Measurements from ENCODE around the gene BGLAP. TPM values are rescaled to one million over a fixed set of nuclear protein-coding genes. Genes with fewer than 3 reads are reported as not detected.

The BGLAP gene
- total RNA-seq, 1 experiment from 2014 or later = 2.3 TPM

DNA sequence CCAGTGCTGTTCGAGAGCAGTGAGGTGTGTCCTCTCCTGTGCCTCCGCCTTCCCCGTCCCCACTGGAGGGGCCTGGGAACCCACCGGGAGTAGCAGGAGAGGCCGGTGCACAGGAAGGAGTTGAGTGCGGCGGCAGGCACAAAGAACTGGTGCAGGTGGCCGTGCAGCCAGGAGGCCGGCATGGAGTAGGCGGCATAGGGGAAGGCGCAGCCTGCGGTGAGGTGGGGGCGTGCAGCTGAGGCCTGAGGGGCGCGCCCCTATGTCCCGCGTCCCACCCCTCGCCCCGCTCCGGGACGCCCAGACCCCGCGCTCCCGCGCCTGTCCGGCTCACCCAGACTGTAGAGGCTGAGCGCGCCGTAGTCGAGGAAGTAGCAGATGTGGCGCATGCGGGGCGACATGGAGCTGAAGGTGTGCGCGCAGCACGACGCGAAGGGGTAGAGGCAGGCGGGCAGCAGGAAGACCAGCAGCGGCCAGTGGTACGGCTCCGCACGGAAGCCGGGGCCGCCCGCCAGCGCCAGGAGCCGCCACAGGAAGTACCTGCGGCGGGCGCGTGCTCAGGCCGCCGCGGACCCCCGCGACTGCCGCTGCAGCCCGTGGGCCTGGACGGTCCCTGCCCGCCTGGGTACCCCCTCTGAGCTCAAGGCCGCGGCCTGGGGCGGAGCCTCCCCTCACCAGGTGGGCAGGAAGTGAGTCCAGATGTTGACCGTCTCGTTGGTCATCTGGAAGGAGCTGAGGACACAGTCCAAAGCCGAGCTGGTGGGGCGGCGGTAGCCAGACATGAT is 3.7 kb downstream of the BGLAP start (continued):
- TF ChIP-seq, protein P1, sequence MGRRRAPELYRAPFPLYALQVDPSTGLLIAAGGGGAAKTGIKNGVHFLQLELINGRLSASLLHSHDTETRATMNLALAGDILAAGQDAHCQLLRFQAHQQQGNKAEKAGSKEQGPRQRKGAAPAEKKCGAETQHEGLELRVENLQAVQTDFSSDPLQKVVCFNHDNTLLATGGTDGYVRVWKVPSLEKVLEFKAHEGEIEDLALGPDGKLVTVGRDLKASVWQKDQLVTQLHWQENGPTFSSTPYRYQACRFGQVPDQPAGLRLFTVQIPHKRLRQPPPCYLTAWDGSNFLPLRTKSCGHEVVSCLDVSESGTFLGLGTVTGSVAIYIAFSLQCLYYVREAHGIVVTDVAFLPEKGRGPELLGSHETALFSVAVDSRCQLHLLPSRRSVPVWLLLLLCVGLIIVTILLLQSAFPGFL (CRISPR knock-in tag; IDR thresholded peaks at IDR 0.05; ENCODE audit: borderline replicate concordance) = no peak
- TF ChIP-seq NFATC4 (CRISPR knock-in tag; IDR thresholded peaks at IDR 0.05) = no peak
- TF ChIP-seq, protein P2, sequence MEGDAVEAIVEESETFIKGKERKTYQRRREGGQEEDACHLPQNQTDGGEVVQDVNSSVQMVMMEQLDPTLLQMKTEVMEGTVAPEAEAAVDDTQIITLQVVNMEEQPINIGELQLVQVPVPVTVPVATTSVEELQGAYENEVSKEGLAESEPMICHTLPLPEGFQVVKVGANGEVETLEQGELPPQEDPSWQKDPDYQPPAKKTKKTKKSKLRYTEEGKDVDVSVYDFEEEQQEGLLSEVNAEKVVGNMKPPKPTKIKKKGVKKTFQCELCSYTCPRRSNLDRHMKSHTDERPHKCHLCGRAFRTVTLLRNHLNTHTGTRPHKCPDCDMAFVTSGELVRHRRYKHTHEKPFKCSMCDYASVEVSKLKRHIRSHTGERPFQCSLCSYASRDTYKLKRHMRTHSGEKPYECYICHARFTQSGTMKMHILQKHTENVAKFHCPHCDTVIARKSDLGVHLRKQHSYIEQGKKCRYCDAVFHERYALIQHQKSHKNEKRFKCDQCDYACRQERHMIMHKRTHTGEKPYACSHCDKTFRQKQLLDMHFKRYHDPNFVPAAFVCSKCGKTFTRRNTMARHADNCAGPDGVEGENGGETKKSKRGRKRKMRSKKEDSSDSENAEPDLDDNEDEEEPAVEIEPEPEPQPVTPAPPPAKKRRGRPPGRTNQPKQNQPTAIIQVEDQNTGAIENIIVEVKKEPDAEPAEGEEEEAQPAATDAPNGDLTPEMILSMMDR (IDR thresholded peaks at IDR 0.05) = no peak
- peak; percentile 82; the same call in 1 of the 2 replicates for TF ChIP-seq NFE2L1 (CRISPR knock-in tag; IDR thresholded peaks at IDR 0.05)
- 0 out of 2 replicates have a peak, but pooled peaks have one; percentile 9 for TF ChIP-seq TEAD4 (CRISPR knock-in tag; IDR thresholded peaks at IDR 0.05)
- TF ChIP-seq, protein P3, sequence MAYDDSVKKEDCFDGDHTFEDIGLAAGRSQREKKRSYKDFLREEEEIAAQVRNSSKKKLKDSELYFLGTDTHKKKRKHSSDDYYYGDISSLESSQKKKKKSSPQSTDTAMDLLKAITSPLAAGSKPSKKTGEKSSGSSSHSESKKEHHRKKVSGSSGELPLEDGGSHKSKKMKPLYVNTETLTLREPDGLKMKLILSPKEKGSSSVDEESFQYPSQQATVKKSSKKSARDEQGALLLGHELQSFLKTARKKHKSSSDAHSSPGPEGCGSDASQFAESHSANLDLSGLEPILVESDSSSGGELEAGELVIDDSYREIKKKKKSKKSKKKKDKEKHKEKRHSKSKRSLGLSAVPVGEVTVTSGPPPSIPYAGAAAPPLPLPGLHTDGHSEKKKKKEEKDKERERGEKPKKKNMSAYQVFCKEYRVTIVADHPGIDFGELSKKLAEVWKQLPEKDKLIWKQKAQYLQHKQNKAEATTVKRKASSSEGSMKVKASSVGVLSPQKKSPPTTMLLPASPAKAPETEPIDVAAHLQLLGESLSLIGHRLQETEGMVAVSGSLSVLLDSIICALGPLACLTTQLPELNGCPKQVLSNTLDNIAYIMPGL (CRISPR knock-in tag; IDR thresholded peaks at IDR 0.05) = no peak; the same call in 1 of the 2 replicates
- TF ChIP-seq ZNF219 (CRISPR knock-in tag; IDR thresholded peaks at IDR 0.05; ENCODE audit: borderline replicate concordance) = 0 out of 2 replicates have a peak, but pooled peaks have one; percentile 56
- peak; percentile 83; the same call in 1 of the 2 replicates for TF ChIP-seq ZNF138 (CRISPR knock-in tag; conservative IDR thresholded peaks at IDR 0.05)
- TF ChIP-seq, protein P4, sequence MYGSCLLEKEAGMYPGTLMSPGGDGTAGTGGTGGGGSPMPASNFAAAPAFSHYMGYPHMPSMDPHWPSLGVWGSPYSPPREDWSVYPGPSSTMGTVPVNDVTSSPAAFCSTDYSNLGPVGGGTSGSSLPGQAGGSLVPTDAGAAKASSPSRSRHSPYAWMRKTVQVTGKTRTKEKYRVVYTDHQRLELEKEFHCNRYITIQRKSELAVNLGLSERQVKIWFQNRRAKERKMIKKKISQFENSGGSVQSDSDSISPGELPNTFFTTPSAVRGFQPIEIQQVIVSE (CRISPR knock-in tag; IDR thresholded peaks at IDR 0.05; ENCODE audit: borderline replicate concordance) = no peak
- TF ChIP-seq, protein P5, sequence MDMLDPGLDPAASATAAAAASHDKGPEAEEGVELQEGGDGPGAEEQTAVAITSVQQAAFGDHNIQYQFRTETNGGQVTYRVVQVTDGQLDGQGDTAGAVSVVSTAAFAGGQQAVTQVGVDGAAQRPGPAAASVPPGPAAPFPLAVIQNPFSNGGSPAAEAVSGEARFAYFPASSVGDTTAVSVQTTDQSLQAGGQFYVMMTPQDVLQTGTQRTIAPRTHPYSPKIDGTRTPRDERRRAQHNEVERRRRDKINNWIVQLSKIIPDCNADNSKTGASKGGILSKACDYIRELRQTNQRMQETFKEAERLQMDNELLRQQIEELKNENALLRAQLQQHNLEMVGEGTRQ (CRISPR knock-in tag; IDR thresholded peaks at IDR 0.05) = no peak
- no peak for TF ChIP-seq JAZF1 (CRISPR knock-in tag; IDR thresholded peaks at IDR 0.05)

DNA sequence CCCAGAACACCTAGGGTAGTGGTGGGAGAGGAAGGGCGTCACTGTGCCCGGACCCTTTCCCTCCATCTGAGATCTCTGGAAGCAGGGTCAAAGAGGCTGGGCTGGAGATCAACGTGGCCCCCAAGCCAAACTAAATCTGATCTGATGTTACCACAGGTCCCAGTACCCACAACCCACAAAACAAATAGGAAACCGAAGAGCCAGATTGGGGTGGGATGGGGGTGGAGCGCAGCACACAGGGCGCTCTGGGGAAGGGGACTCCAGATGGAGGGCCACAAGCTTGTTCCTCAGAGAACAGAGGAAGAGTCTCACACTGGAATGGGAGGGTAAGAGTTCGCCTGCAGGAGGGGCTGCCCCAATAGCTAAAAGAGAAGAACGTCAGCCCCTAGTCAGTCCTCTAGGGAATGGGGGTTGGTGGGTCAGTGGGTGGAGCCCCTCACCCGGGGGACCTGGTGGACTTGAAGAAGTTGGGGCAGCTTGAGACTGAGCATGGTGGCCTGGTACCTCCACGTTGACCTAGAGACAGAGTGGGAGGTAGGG is 4.3 kb downstream of the BGLAP start:
- no peak for ATAC-seq
- H3K4me1 Mint-ChIP-seq = peaks cover 22% of the 10 kb centered on the region
- CTCF ChIA-PET = interaction anchor here (0.7 to 5.1 kb wide), 15 partner anchors 12 to 199 kb away, joined by 3 to 84 read pairs (median 5); partner anchors contain the start of genes PMF1 and SMG5
- peaks cover 4% of the 10 kb centered on the region for H3K27me3 Mint-ChIP-seq (ENCODE audit: low read depth)
- no peak for DNase-seq (ENCODE audit: low spot score)
- H3K9me3 Mint-ChIP-seq = no peaks in the 10 kb centered on the region
- POLR2A ChIA-PET = interaction anchor here (1.0 to 1.5 kb wide), 3 partner anchors 13 to 105 kb away, joined by 4 to 7 read pairs (median 5); partner anchors contain the start of gene SMG5
- H3K4me3 Mint-ChIP-seq = peak overlapping the region; percentile 57
- no peak overlapping the region for H3K27ac Mint-ChIP-seq
- H3K36me3 Mint-ChIP-seq = peaks cover 17% of the 10 kb centered on the region
- TF ChIP-seq, protein P6, sequence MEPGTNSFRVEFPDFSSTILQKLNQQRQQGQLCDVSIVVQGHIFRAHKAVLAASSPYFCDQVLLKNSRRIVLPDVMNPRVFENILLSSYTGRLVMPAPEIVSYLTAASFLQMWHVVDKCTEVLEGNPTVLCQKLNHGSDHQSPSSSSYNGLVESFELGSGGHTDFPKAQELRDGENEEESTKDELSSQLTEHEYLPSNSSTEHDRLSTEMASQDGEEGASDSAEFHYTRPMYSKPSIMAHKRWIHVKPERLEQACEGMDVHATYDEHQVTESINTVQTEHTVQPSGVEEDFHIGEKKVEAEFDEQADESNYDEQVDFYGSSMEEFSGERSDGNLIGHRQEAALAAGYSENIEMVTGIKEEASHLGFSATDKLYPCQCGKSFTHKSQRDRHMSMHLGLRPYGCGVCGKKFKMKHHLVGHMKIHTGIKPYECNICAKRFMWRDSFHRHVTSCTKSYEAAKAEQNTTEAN (CRISPR knock-in tag; IDR thresholded peaks at IDR 0.05) = no peak
- no peak for TF ChIP-seq SMAD3 (CRISPR knock-in tag; IDR thresholded peaks at IDR 0.05; ENCODE audit: borderline replicate concordance)
- TF ChIP-seq, protein P7, sequence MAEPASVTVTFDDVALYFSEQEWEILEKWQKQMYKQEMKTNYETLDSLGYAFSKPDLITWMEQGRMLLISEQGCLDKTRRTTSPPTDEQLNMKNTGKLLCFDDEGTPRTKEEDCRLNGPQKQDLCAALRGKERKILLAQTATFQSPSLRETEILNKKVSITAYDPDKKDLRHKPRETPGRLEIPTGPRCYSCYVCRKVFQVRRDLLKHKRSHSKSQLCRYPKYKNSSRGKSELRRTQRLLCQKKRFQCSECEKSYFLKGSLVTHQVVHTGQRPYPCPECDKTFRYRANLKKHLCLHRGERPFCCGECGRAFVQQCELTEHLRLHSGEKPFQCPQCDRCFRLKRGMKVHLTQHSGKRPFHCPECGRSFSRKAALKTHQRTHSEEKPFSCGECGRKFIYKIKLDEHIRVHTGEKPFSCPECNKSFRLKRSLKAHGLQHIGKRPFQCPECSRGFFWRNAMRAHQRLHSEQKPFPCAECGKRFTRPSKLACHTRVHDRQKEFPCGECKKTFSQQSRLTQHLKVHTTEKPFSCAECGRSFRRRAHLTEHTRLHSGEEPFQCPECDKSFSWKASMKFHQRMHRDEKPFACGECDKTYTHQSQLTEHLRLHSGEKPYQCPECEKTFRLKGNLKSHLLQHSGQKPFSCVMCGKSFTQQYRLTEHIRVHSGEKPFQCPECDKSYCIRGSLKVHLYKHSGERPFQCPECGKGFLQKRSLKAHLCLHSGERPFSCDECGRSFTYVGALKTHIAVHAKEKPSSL (CRISPR knock-in tag; conservative IDR thresholded peaks at IDR 0.05) = no peak
- TF ChIP-seq, protein P3 (CRISPR knock-in tag; IDR thresholded peaks at IDR 0.05) = no peak
- TF ChIP-seq ESRRA (CRISPR knock-in tag; IDR thresholded peaks at IDR 0.05; ENCODE audit: borderline replicate concordance) = no peak
- TF ChIP-seq NR3C1 (CRISPR knock-in tag; conservative IDR thresholded peaks at IDR 0.05; ENCODE audit: low read depth) = no peak
- TF ChIP-seq, protein P8, sequence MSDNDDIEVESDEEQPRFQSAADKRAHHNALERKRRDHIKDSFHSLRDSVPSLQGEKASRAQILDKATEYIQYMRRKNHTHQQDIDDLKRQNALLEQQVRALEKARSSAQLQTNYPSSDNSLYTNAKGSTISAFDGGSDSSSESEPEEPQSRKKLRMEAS (CRISPR knock-in tag; IDR thresholded peaks at IDR 0.05) = no peak
- TF ChIP-seq, protein P9, sequence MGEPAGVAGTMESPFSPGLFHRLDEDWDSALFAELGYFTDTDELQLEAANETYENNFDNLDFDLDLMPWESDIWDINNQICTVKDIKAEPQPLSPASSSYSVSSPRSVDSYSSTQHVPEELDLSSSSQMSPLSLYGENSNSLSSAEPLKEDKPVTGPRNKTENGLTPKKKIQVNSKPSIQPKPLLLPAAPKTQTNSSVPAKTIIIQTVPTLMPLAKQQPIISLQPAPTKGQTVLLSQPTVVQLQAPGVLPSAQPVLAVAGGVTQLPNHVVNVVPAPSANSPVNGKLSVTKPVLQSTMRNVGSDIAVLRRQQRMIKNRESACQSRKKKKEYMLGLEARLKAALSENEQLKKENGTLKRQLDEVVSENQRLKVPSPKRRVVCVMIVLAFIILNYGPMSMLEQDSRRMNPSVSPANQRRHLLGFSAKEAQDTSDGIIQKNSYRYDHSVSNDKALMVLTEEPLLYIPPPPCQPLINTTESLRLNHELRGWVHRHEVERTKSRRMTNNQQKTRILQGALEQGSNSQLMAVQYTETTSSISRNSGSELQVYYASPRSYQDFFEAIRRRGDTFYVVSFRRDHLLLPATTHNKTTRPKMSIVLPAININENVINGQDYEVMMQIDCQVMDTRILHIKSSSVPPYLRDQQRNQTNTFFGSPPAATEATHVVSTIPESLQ (CRISPR knock-in tag; IDR thresholded peaks at IDR 0.05) = no peak
- TF ChIP-seq RORB (CRISPR knock-in tag; IDR thresholded peaks at IDR 0.05) = no peak

All from WTC11 (cell line).